SK-N-SH treated with all-trans-retinoic acid at 6 μM for 48 hours (cell line): ENCODE results near the gene KIAA0513.

Experiments used
- ARNTL ChIP-seq: fragments of 450-650 bp; formaldehyde crosslinking; IDR thresholded peaks from 2 replicates; pipeline ENCODE4 v1.5.0; 2020; ENCODE audit warnings: low read depth, mild to moderate bottlenecking, moderate library complexity, borderline replicate concordance
- BACH2 ChIP-seq: fragments of 250-450 bp; sonication (Bioruptor Pico); IDR thresholded peaks from 2 replicates; pipeline ENCODE4 v1.9.0; 2021; ENCODE audit warnings: mild to moderate bottlenecking, borderline replicate concordance
- CREB5 ChIP-seq: fragments of 250-450 bp; sonication (Bioruptor Pico); IDR thresholded peaks from 2 replicates; pipeline ENCODE4 v1.5.1; 2020; ENCODE audit warnings: low read depth, mild to moderate bottlenecking, moderate library complexity
- PATZ1 ChIP-seq: fragments of 250-450 bp; sonication (Bioruptor Pico); IDR thresholded peaks from 2 replicates; pipeline ENCODE4 v1.8.0; 2020; ENCODE audit warnings: mild to moderate bottlenecking, moderate library complexity, borderline replicate concordance
- TCF4 ChIP-seq: fragments of 250-450 bp; sonication (Bioruptor Pico); IDR thresholded peaks from 2 replicates; pipeline ENCODE4 v1.8.0; 2021; ENCODE audit warnings: mild to moderate bottlenecking, moderate library complexity, borderline replicate concordance
- TSHZ2 ChIP-seq: fragments of 250-450 bp; sonication (Bioruptor Pico); IDR thresholded peaks from 2 replicates; pipeline ENCODE4 v1.5.0; 2020; ENCODE audit warnings: mild to moderate bottlenecking, moderate library complexity
- ZFP3 ChIP-seq: fragments of 250-450 bp; sonication (Bioruptor Pico); IDR thresholded peaks from 2 replicates; pipeline ENCODE4 v1.5.0; 2020; ENCODE audit warnings: mild to moderate bottlenecking, moderate library complexity
- ZNF70 ChIP-seq: fragments of 450-650 bp; formaldehyde crosslinking; IDR thresholded peaks from 2 replicates; pipeline ENCODE4 v1.5.0; 2020; ENCODE audit warnings: mild to moderate bottlenecking, moderate library complexity

GRCh38 chr16:85107083-85107482, 79.5 kb downstream of the KIAA0513 start:
- no peak for TF ChIP-seq ZNF70
- no peak for TF ChIP-seq TCF4 (CRISPR knock-in tag)
- no peak for TF ChIP-seq ZFP3 (CRISPR knock-in tag)
- TF ChIP-seq PATZ1 = no peak
- no peak for TF ChIP-seq ARNTL (CRISPR knock-in tag)
- TF ChIP-seq CREB5 (CRISPR knock-in tag) = no peak
- no peak for TF ChIP-seq TSHZ2 (CRISPR knock-in tag)
- TF ChIP-seq BACH2 (CRISPR knock-in tag) = no peak
